GM18951 (cell line): ENCODE results near the gene FKBP8.

Experiments
- POLR2A ChIP-seq: IDR thresholded peaks from 4 replicates; pipeline ENCODE4 v1.6.1; 2011; ENCODE audit warnings: mild to moderate bottlenecking; ENCODE audit not compliant: insufficient read length, insufficient read depth; ENCODE audit errors: extremely low read depth
- in situ Hi-C: fragments of 300-500 bp; cut with MboI; formaldehyde crosslinking; loops from one replicate; pipeline ENCODE4 v1.12.0; 2022; ENCODE audit warnings: low sequenced_read_pairs, mixed read lengths, inconsistent platforms; ENCODE audit not compliant: unreplicated experiment

Gene FKBP8

GRCh38 chr19:18488403-18488723 is 55.0 kb downstream of the FKBP8 start:
- no peak for TF ChIP-seq POLR2A
- in situ Hi-C loops, result no loop called here

DNA sequence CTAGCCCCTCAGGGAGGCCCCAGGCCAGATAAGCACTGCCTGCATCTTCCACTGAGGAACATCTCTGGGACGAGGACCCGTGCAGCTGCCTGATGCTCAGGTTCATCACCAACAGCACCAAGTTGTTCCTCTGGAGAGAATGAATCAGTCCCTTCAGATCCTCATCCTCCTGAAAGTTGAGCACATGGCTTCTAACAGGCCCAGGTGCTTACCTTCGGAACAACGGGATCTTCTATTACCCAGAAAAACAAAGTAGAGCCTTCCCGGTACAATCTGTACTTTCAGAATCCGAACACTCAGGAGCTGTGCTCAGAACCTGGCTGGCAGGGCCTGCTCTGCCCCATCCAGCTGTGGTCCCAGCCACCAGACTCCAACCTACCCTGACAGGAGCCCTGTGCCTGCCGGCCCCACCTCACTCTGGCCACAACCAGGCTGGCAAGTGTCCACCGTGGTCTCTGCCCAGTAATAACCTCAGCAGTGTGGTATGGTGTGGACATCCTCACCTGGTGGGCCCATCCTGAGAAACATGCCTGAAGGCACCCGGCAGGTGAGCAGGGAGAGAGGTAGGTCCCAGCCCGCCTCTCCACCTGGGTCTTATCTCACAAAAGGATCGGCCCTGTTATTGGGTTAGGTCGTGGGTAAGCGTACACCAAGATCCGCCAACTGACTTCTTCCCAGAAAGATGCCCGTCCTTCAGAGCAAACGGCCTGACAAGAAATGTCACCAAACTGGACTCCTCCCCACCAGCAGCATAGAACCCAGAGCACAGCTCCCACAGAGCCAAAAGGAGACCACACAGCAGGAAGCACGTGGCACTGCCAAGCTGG is 55.6 kb downstream of the FKBP8 start:
- no peak for TF ChIP-seq POLR2A
- in situ Hi-C loops, result no loop called here

DNA sequence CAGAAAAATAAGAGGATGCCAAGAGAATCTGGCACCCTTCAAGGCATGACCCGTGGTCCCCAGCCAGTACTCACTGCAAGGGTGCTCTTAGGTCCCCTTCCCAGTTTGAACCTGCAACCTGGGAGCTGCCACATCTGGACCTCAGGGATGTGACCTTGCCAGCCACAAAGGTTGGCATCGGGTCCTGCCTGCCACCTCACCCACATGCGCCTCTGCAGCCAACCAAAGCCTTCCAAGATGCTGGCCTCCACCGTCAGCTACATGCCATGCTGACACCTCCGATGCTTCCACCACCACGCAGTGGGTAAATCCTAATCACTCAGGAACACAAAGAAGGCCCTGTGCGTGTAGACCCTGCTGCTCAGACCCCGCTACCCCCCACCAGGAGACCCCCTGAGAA is 56.6 kb downstream of the FKBP8 start:
- in situ Hi-C loops, result no loop called here
- no peak for TF ChIP-seq POLR2A

DNA sequence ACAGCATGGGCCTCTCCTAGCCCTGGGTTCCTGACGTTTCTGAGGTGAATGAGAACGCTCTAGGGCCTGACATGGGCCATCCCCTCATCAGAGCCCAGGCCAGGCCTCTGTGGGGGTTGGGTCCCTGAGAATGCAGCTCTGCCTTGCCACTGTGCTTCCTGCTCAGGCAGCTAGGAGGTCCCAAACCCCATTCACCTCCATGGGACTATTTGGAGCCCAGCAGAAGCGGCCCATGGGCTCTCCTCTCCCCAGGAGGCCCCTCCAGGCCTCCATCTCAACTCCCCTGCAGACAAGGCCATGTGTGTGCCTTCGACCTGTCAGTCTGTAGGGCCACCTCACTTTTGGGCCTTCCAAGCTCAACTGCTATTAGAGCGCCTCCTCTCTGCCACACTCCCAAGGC is 58.4 kb downstream of the FKBP8 start:
- in situ Hi-C loops, result no loop called here
- TF ChIP-seq POLR2A, result no peak

DNA sequence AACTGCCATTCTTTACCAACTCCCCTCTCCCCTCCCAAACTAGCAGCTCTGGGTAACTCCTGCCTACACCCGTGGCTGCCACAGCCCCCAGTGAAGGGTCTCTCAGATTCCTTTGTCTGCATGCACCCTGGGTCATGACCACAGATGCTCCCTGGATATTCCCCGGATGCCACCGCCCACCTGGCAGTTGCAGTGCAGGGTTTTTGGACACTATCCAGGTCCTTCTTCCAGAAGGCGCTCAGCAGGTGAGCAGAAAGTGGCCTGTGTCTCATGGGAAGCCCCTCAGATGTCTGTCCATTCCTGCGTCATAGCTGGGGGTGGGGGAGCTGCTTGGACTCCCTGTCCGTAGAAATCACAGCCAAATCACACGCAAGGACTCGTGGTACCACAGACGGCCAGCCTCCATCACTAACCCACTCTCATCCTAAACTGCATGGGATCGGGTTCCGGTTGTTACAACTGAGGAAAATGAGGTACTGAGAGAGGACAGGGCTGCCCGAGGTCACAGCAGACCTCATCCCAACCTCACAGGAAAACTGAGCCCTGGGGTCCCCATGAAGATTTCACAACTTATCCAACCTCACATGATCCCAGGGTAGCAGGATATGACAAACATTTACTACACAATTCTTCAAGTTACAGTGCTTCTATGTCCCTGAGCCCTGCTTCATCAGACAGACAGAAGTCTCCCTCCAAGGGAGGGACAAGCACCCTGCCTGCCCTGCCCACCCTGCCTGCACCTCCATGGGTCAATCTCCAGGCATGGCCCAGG is 60.1 kb downstream of the FKBP8 start:
- in situ Hi-C loops, result no loop called here
- TF ChIP-seq POLR2A, result no peak
